WTC11 (cell line): ENCODE measurements around the gene RSL1D1. TPM values are rescaled to one million over a fixed set of nuclear protein-coding genes. Genes with fewer than 3 reads are reported as not detected.
A peak's percentile ranks its signal among the peaks of the same experiment; 100 is the strongest.

Experiments
- CREM ChIP-seq: sonication (generic); formaldehyde crosslinking; IDR thresholded peaks from 2 replicates; pipeline ENCODE4 v1.8.1; 2022; ENCODE audit warnings: mild to moderate bottlenecking, missing genetic modification reagents, moderate library complexity
- E2F5 ChIP-seq: sonication (generic); formaldehyde crosslinking; IDR thresholded peaks from 2 replicates; pipeline ENCODE4 v1.8.1; 2022; ENCODE audit warnings: mild to moderate bottlenecking, moderate library complexity, missing genetic modification reagents
- ETV6 ChIP-seq: sonication (generic); formaldehyde crosslinking; IDR thresholded peaks from 2 replicates; pipeline ENCODE4 v1.8.1; 2022; ENCODE audit warnings: mild to moderate bottlenecking, missing genetic modification reagents
- FOXP1 ChIP-seq: sonication (generic); formaldehyde crosslinking; IDR thresholded peaks from 2 replicates; pipeline ENCODE4 v1.8.0; 2022; ENCODE audit warnings: missing genetic modification reagents, mild to moderate bottlenecking, moderate library complexity, borderline replicate concordance
- FOXP4 ChIP-seq: sonication (generic); formaldehyde crosslinking; IDR thresholded peaks from 2 replicates; pipeline ENCODE4 v1.8.0; 2022; ENCODE audit warnings: mild to moderate bottlenecking, missing genetic modification reagents
- GABPB1 ChIP-seq: sonication (generic); formaldehyde crosslinking; IDR thresholded peaks from 2 replicates; pipeline ENCODE4 v1.8.1; 2023; ENCODE audit warnings: mild to moderate bottlenecking, missing genetic modification reagents
- GRHL2 ChIP-seq: fragments of 250-450 bp; sonication (Bioruptor Pico); IDR thresholded peaks from 2 replicates; pipeline ENCODE4 v1.8.0; 2022; ENCODE audit warnings: mild to moderate bottlenecking, moderate library complexity; ENCODE audit not compliant: insufficient replicate concordance, severe bottlenecking
- HMGXB4 ChIP-seq: sonication (generic); formaldehyde crosslinking; IDR thresholded peaks from 2 replicates; pipeline ENCODE4 v1.8.1; 2023; ENCODE audit warnings: mild to moderate bottlenecking, moderate library complexity, missing genetic modification reagents
- KAT7 ChIP-seq: sonication (generic); formaldehyde crosslinking; IDR thresholded peaks from 2 replicates; pipeline ENCODE4 v1.8.1; 2023; ENCODE audit warnings: missing genetic modification reagents, mild to moderate bottlenecking, borderline replicate concordance
- MLX ChIP-seq: sonication (generic); formaldehyde crosslinking; IDR thresholded peaks from 2 replicates; pipeline ENCODE4 v1.8.1; 2023; ENCODE audit warnings: mild to moderate bottlenecking, missing genetic modification reagents, moderate library complexity
- NFYB ChIP-seq: sonication (generic); formaldehyde crosslinking; conservative IDR thresholded peaks from 2 replicates; pipeline ENCODE4 v1.8.0; 2022; ENCODE audit warnings: low read depth, missing genetic modification reagents
- NR3C1 ChIP-seq: sonication (generic); formaldehyde crosslinking; conservative IDR thresholded peaks from 2 replicates; pipeline ENCODE4 v1.8.1; 2023; ENCODE audit warnings: low read depth, mild to moderate bottlenecking, missing genetic modification reagents
- PREB ChIP-seq: sonication (generic); formaldehyde crosslinking; IDR thresholded peaks from 2 replicates; pipeline ENCODE4 v1.8.1; 2022; ENCODE audit warnings: mild to moderate bottlenecking, missing genetic modification reagents, moderate library complexity, borderline replicate concordance
- SP1 ChIP-seq: sonication (generic); formaldehyde crosslinking; conservative IDR thresholded peaks from 2 replicates; pipeline ENCODE4 v1.8.1; 2022; ENCODE audit warnings: missing genetic modification reagents
- TEAD4 ChIP-seq: sonication (generic); formaldehyde crosslinking; IDR thresholded peaks from 2 replicates; pipeline ENCODE4 v1.8.0; 2022; ENCODE audit warnings: mild to moderate bottlenecking, missing genetic modification reagents
- TP53 ChIP-seq: sonication (generic); formaldehyde crosslinking; IDR thresholded peaks from 2 replicates; pipeline ENCODE4 v1.8.1; 2023; ENCODE audit warnings: mild to moderate bottlenecking, missing genetic modification reagents
- ZNF121 ChIP-seq: sonication (generic); formaldehyde crosslinking; IDR thresholded peaks from 2 replicates; pipeline ENCODE4 v1.8.0; 2023; ENCODE audit warnings: missing genetic modification reagents
- ZNF317 ChIP-seq: sonication (generic); formaldehyde crosslinking; IDR thresholded peaks from 2 replicates; pipeline ENCODE4 v1.8.1; 2023; ENCODE audit warnings: low read depth, mild to moderate bottlenecking, moderate library complexity, missing genetic modification reagents, borderline replicate concordance
- ZNF416 ChIP-seq: fragments of 250-450 bp; sonication (Bioruptor Pico); IDR thresholded peaks from 2 replicates; pipeline ENCODE4 v1.9.0; 2021; ENCODE audit warnings: mild to moderate bottlenecking, inconsistent platforms
- total RNA-seq: library from RNA; stranded (reverse); gene quantifications from 3 replicates; pipeline ENCODE4 v1.2.3, GENCODE V29; 2021
- TF ChIP-seq, protein P1 (sequence below): fragments of 250-450 bp; sonication (Bioruptor Pico); IDR thresholded peaks from 2 replicates; pipeline ENCODE4 v1.9.0; 2021; ENCODE audit warnings: mild to moderate bottlenecking
- TF ChIP-seq, protein P2 (sequence below): sonication (generic); formaldehyde crosslinking; IDR thresholded peaks from 2 replicates; pipeline ENCODE4 v1.8.1; 2023; ENCODE audit warnings: mild to moderate bottlenecking, missing genetic modification reagents
- TF ChIP-seq, protein P3 (sequence below): fragments of 250-450 bp; sonication (Bioruptor Pico); IDR thresholded peaks from 2 replicates; pipeline ENCODE4 v1.8.0; 2021; ENCODE audit warnings: mild to moderate bottlenecking
- TF ChIP-seq, protein P4 (sequence below): sonication (generic); formaldehyde crosslinking; IDR thresholded peaks from 2 replicates; pipeline ENCODE4 v1.8.0; 2022; ENCODE audit warnings: mild to moderate bottlenecking, missing genetic modification reagents
- TF ChIP-seq, protein P5 (sequence below): sonication (generic); formaldehyde crosslinking; IDR thresholded peaks from 2 replicates; pipeline ENCODE4 v1.8.0; 2022; ENCODE audit warnings: mild to moderate bottlenecking, missing genetic modification reagents

The RSL1D1 gene
- total RNA-seq, 1 experiment from 2014 or later, result 227 TPM

DNA sequence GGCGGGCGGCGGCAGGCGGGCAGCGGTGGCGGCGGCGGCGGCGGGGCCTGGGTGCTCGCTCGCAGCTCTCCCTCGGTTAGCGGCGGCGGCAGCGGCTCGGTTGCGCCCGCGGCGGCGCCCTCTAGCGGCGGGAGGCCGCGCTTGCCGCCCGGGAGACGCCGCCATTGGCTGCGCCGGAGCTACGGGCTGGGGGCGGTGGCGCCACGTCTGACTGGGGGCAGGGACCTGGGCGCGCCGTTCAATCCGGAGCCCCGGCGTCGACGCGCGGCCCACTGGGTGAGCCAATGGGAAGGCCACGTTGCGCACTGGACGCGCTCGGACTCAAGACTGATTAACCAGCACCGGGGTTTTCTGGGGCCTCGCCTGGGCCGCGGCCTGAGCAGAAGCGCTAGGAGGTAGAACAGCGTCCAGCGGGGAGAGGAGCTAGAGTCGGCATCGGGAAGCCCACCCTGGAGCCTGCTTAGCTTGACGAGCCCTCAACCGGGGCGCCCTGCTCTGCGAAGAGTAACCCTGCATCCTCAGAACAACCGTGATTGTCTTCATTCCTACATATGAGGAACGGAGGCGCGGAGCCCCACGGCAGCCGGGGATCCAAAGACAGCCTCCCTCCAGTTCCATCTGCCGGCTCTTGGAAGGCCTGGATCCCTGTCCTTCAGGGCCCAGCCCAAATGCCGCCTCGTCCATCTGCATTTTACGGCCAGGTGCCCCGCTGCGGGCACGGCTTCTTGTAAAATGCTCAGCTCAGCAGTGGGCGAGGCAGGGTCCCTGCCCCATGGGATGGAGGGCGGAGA, 54.0 kb downstream of the RSL1D1 start, which contains the start of gene ZC3H7A (continued):
- TF ChIP-seq, protein P1, sequence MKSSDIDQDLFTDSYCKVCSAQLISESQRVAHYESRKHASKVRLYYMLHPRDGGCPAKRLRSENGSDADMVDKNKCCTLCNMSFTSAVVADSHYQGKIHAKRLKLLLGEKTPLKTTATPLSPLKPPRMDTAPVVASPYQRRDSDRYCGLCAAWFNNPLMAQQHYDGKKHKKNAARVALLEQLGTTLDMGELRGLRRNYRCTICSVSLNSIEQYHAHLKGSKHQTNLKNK (CRISPR knock-in tag), result no peak
- TF ChIP-seq GRHL2 (no peak), MLX (CRISPR knock-in tag) (no peak), HMGXB4 (CRISPR knock-in tag) (peak; percentile 28), ZNF416 (CRISPR knock-in tag) (peak; percentile 58; the same call in 1 of the 2 replicates), SP1 (CRISPR knock-in tag) (peak; percentile 89), NFYB (CRISPR knock-in tag) (peak; percentile 79), ZNF121 (no peak), ETV6 (0 out of 2 replicates have a peak, but pooled peaks have one; percentile 28), TEAD4 (no peak), KAT7 (CRISPR knock-in tag) (0 out of 2 replicates have a peak, but pooled peaks have one; percentile 56), E2F5 (peak; percentile 52; the same call in 1 of the 2 replicates), ZNF317 (CRISPR knock-in tag) (no peak), PREB (peak; percentile 49; the same call in 1 of the 2 replicates), FOXP1 (0 out of 2 replicates have a peak, but pooled peaks have one; percentile 24), TP53 (CRISPR knock-in tag) (no peak), FOXP4 (CRISPR knock-in tag) (peak; percentile 34; the same call in 1 of the 2 replicates), GABPB1 (CRISPR knock-in tag) (peak; percentile 78), NR3C1 (CRISPR knock-in tag) (no peak), CREM (CRISPR knock-in tag) (peak; percentile 80)
- TF ChIP-seq, protein P2, sequence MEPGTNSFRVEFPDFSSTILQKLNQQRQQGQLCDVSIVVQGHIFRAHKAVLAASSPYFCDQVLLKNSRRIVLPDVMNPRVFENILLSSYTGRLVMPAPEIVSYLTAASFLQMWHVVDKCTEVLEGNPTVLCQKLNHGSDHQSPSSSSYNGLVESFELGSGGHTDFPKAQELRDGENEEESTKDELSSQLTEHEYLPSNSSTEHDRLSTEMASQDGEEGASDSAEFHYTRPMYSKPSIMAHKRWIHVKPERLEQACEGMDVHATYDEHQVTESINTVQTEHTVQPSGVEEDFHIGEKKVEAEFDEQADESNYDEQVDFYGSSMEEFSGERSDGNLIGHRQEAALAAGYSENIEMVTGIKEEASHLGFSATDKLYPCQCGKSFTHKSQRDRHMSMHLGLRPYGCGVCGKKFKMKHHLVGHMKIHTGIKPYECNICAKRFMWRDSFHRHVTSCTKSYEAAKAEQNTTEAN (CRISPR knock-in tag), result 0 out of 2 replicates have a peak, but pooled peaks have one; percentile 3
- TF ChIP-seq, protein P3, sequence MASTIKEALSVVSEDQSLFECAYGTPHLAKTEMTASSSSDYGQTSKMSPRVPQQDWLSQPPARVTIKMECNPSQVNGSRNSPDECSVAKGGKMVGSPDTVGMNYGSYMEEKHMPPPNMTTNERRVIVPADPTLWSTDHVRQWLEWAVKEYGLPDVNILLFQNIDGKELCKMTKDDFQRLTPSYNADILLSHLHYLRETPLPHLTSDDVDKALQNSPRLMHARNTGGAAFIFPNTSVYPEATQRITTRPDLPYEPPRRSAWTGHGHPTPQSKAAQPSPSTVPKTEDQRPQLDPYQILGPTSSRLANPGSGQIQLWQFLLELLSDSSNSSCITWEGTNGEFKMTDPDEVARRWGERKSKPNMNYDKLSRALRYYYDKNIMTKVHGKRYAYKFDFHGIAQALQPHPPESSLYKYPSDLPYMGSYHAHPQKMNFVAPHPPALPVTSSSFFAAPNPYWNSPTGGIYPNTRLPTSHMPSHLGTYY (CRISPR knock-in tag), result no peak
- TF ChIP-seq, protein P4, sequence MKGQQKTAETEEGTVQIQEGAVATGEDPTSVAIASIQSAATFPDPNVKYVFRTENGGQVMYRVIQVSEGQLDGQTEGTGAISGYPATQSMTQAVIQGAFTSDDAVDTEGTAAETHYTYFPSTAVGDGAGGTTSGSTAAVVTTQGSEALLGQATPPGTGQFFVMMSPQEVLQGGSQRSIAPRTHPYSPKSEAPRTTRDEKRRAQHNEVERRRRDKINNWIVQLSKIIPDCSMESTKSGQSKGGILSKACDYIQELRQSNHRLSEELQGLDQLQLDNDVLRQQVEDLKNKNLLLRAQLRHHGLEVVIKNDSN (CRISPR knock-in tag), result 0 out of 2 replicates have a peak, but pooled peaks have one; percentile 25
- TF ChIP-seq, protein P5, sequence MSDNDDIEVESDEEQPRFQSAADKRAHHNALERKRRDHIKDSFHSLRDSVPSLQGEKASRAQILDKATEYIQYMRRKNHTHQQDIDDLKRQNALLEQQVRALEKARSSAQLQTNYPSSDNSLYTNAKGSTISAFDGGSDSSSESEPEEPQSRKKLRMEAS (CRISPR knock-in tag), result peak; percentile 68; the same call in 1 of the 2 replicates
